HepG2 (cell line): ENCODE results near the gene MAPK9. TPM values are rescaled to one million over a fixed set of nuclear protein-coding genes. Genes with fewer than 3 reads are reported as not detected.

Experiments used
- ATAC-seq: fragments of 200-7000 bp; cut with Tn5 transposase; 3 replicates; pipeline ENCODE4 v1.9.1; 2020; ENCODE audit warnings: mild to moderate bottlenecking, moderate library complexity
- BruUV-seq: library from RNA; stranded (reverse); fragments of 400-500 nt; replicated peaks from 2 replicates; lab custom pipeline; 2021; lab: Mats Ljungman, UMichigan
- CTCF ChIA-PET: fragments of 300-600 bp; formaldehyde crosslinking; extraction: SDS; loops from one replicate; lab custom pipeline; 2021; ENCODE audit warnings: low total read pairs, inconsistent platforms, low intra/inter-chr PET ratio; lab: Yijun Ruan, JAX
- POLR2A ChIA-PET: fragments of 350-600 bp; sonication (Branson Sonifier 250); formaldehyde crosslinking; loops from one replicate; lab custom pipeline; 2020; ENCODE audit warnings: antibody characterized with exemption, inconsistent platforms; lab: Yijun Ruan, JAX
- DNase-seq: peaks from one replicate; pipeline ENCODE4 v3.0.0-alpha.2; 2015; ENCODE audit warnings: low spot score
- FAIRE-seq: peaks from 3 replicates; lab custom pipeline; 2011; peaks lifted over from hg19 to GRCh38; lab: Jason Lieb, UNC
- H2AFZ ChIP-seq: one replicate; pipeline ENCODE4 v1.6.1; 2011; ENCODE audit warnings: low read length, inconsistent platforms
- H3K27ac ChIP-seq: fragments of 300-600 bp; 3 replicates; pipeline ENCODE4 v1.8.0; 2011; ENCODE audit warnings: mixed run types, mild to moderate bottlenecking, mixed read lengths, low read length, inconsistent platforms; ENCODE audit not compliant: insufficient read depth; ENCODE audit errors: extremely low read length
- H3K27me3 ChIP-seq, 2 experiments: fragments of 200-600 bp in 1 of 2; 2 replicates in 1 of 2; 3 replicates in 1 of 2; pipeline versions ENCODE4 v1.6.0 to v1.8.0; 2011; ENCODE audit warnings: low read length in 2 of 2, mild to moderate bottlenecking in 2 of 2, moderate library complexity in 2 of 2, inconsistent platforms in 1 of 2; ENCODE audit not compliant: insufficient read depth in 2 of 2, control insufficient read depth in 1 of 2
- H3K36me3 ChIP-seq, 2 experiments: fragments of 200-600 bp in 1 of 2; replicated peaks in 1 of 2; 2 replicates in 1 of 2; 3 replicates in 1 of 2; pipeline versions ENCODE4 v1.5.1 to v1.8.0; 2011; ENCODE audit warnings: low read length in 2 of 2, inconsistent platforms in 1 of 2; ENCODE audit not compliant: insufficient read depth in 2 of 2, control insufficient read depth in 1 of 2
- H3K4me1 ChIP-seq: 2 replicates; pipeline ENCODE4 v1.5.1; 2012; ENCODE audit warnings: low read length, inconsistent platforms; ENCODE audit not compliant: insufficient read depth
- H3K4me2 ChIP-seq: 2 replicates; pipeline ENCODE4 v1.6.0; 2011; ENCODE audit warnings: low read depth, low read length, inconsistent platforms
- H3K4me3 ChIP-seq, 3 experiments: fragments of 200-600 bp in 1 of 3; sonication (generic), shearing (Covaris generic) in 1 of 3; replicated peaks in 1 of 3; 2 replicates each; pipeline ENCODE4 v1.5.1; 2011 to 2016; ENCODE audit warnings: low read length in 3 of 3, inconsistent platforms in 2 of 3, low read depth in 2 of 3, mild to moderate bottlenecking in 2 of 3, control low read depth in 1 of 3, mixed read lengths in 1 of 3; ENCODE audit not compliant: insufficient read depth in 1 of 3
- H3K79me2 ChIP-seq: one replicate; pipeline ENCODE4 v1.6.1; 2011; ENCODE audit warnings: low read length, inconsistent platforms; ENCODE audit not compliant: insufficient read depth
- H3K9ac ChIP-seq: 2 replicates; pipeline ENCODE4 v1.6.0; 2011; ENCODE audit warnings: mild to moderate bottlenecking, low read depth, low read length, inconsistent platforms; ENCODE audit not compliant: insufficient read depth
- H3K9me3 ChIP-seq: 2 replicates; pipeline ENCODE4 v1.5.1; 2012; ENCODE audit warnings: mild to moderate bottlenecking, low read length
- H4K20me1 ChIP-seq: 2 replicates; pipeline ENCODE4 v1.6.0; 2011; ENCODE audit warnings: inconsistent platforms, mild to moderate bottlenecking, low read length, moderate library complexity; ENCODE audit not compliant: insufficient read depth
- FOSL1 ChIP-seq: sonication (generic); formaldehyde crosslinking; IDR thresholded peaks from 2 replicates; pipeline ENCODE4 v1.9.0; 2021; ENCODE audit warnings: missing genetic modification reagents, borderline replicate concordance
- GABPB1 ChIP-seq: IDR thresholded peaks from 2 replicates; pipeline ENCODE4 v1.6.1; 2016; ENCODE audit warnings: mild to moderate bottlenecking, missing genetic modification reagents, moderate library complexity, missing compliant biosample characterization
- HINFP ChIP-seq: sonication (generic); formaldehyde crosslinking; IDR thresholded peaks from 2 replicates; pipeline ENCODE4 v1.4.0; 2020; ENCODE audit warnings: low read depth, mild to moderate bottlenecking, missing genetic modification reagents
- HMGXB4 ChIP-seq, 2 experiments: sonication (generic) in 1 of 2; formaldehyde crosslinking in 1 of 2; IDR thresholded peaks; 2 replicates each; pipeline versions ENCODE4 v1.4.0 to v1.6.1; 2018 to 2020; ENCODE audit warnings: missing genetic modification reagents in 2 of 2, borderline replicate concordance in 1 of 2, low read depth in 1 of 2, mild to moderate bottlenecking in 1 of 2, missing biosample characterization in 1 of 2
- NFYC ChIP-seq: IDR thresholded peaks from 2 replicates; pipeline ENCODE4 v1.6.1; 2016; ENCODE audit warnings: missing genetic modification reagents, missing compliant biosample characterization
- PHF21A ChIP-seq: sonication (generic); formaldehyde crosslinking; IDR thresholded peaks from 2 replicates; pipeline ENCODE4 v1.5.0; 2020; ENCODE audit warnings: mild to moderate bottlenecking, missing genetic modification reagents
- ZBTB38 ChIP-seq: sonication (generic); formaldehyde crosslinking; IDR thresholded peaks from 2 replicates; pipeline ENCODE4 v1.5.1; 2020; ENCODE audit warnings: mild to moderate bottlenecking, missing genetic modification reagents
- ZC3H13 ChIP-seq: sonication (generic); formaldehyde crosslinking; IDR thresholded peaks from 2 replicates; pipeline ENCODE4 v1.8.1; 2023; ENCODE audit warnings: mild to moderate bottlenecking, missing genetic modification reagents, moderate library complexity
- ZKSCAN5 ChIP-seq: sonication (generic); formaldehyde crosslinking; IDR thresholded peaks from 2 replicates; pipeline ENCODE4 v1.5.1; 2020; ENCODE audit warnings: mild to moderate bottlenecking, missing genetic modification reagents
- ZMYM4 ChIP-seq: sonication (generic); formaldehyde crosslinking; IDR thresholded peaks from 2 replicates; pipeline ENCODE4 v1.8.1; 2023; ENCODE audit warnings: mild to moderate bottlenecking, missing genetic modification reagents
- ZNF317 ChIP-seq: sonication (generic); formaldehyde crosslinking; IDR thresholded peaks from 2 replicates; pipeline ENCODE4 v1.5.0; 2020; ENCODE audit warnings: mild to moderate bottlenecking, missing genetic modification reagents
- ZNF460 ChIP-seq: sonication (generic); formaldehyde crosslinking; IDR thresholded peaks from 2 replicates; pipeline ENCODE4 v1.5.1; 2020; ENCODE audit warnings: missing genetic modification reagents, mild to moderate bottlenecking, borderline replicate concordance
- ZNF704 ChIP-seq: sonication (generic); formaldehyde crosslinking; IDR thresholded peaks from 2 replicates; pipeline ENCODE4 v1.8.1; 2023; ENCODE audit warnings: mild to moderate bottlenecking, inconsistent platforms, moderate library complexity, missing genetic modification reagents, borderline replicate concordance
- ZNF780A ChIP-seq: sonication (generic); formaldehyde crosslinking; IDR thresholded peaks from 2 replicates; pipeline ENCODE4 v1.8.0; 2022; ENCODE audit warnings: mild to moderate bottlenecking, missing genetic modification reagents, moderate library complexity
- WGBS: methylation state at CpG from one replicate; pipeline ENCODE4 v1.1.6; 2017; ENCODE audit warnings: low lambda C conversion rate; 5-methylcytosine and 5-hydroxymethylcytosine counted together
- in situ Hi-C: cut with HindIII; loops from 2 replicates; pipeline ENCODE4 v1.10.0; 2017; ENCODE audit warnings: low pct_unique_long_range_greater_than_20kb; ENCODE audit not compliant: extremely low pct_ligation_motif_present
- intact Hi-C: fragments of 100-400 bp; cut with micrococcal nuclease; formaldehyde crosslinking; loops from one replicate; pipeline ENCODE4 v1.10.0; 2022; ENCODE audit not compliant: unreplicated experiment
- polyA plus RNA-seq, 8 experiments: library from polyadenylated mRNA; depleted of rRNA in 3 of 8; stranded (reverse) in 7 of 8; unstranded in 1 of 8; fragments of >200 nt; fragmentation: Illumina TruSeq in 4 of 8; extraction: Trizol in 4 of 8; gene quantifications; 2 replicates each; pipeline versions ENCODE4 v1.2.1 to v1.2.3, GENCODE V29; 2011 to 2016; ENCODE audit warnings: low read depth in 4 of 8, missing spikeins in 1 of 8, mixed read lengths in 1 of 8; ENCODE audit not compliant: insufficient read depth in 1 of 8
- total RNA-seq, 5 experiments: library from RNA; depleted of rRNA; stranded (reverse); fragments of >200 nt; fragmentation: Illumina TruSeq; extraction: Trizol; gene quantifications; 2 replicates each; pipeline ENCODE4 v1.2.3, GENCODE V29; 2016; ENCODE audit warnings: low read depth in 1 of 5

MAPK9 gene
- total and polyA plus RNA-seq, 2 of the 13 experiments (the other 11 are each of a cell fraction or from before 2014, with no cell fraction given) = 30.1 to 56.1 TPM

GRCh38 chr5:180289966-180290365, 1.9 kb downstream of the MAPK9 start:
- no peaks in the 10 kb centered on the region for H3K9me3 ChIP-seq
- ChIA-PET POLR2A (no interaction called here), CTCF (no interaction called here)
- 98% methylated on average over 5 of the region's 5 CpGs for WGBS
- ATAC-seq (no peak), DNase-seq (no peak), FAIRE-seq (no peak)
- peaks cover 30% of the 10 kb centered on the region for H3K79me2 ChIP-seq
- no peak overlapping the region for H3K4me3 ChIP-seq
- H3K9ac ChIP-seq = no peak overlapping the region
- H3K27me3 ChIP-seq = no peaks in the 10 kb centered on the region
- H3K27ac ChIP-seq = no peak overlapping the region
- in situ Hi-C loops = loop anchor here (5.0 to 10.0 kb wide), 2 partner anchors 37 to 185 kb away; no protein-coding TSS in a partner anchor
- TF ChIP-seq PHF21A (CRISPR knock-in tag) = no peak
- 0 out of 2 replicates have a peak, but pooled peaks have one; percentile 19 for TF ChIP-seq ZNF460 (CRISPR knock-in tag)
- H3K4me1 ChIP-seq = peaks cover 54% of the 10 kb centered on the region
- H2AFZ ChIP-seq = no peak overlapping the region
- H3K36me3 ChIP-seq = peaks cover 0 to 7% of the 10 kb centered on the region in 2 experiments; a peak in 1 of 5 replicates
- intact Hi-C loops = loop anchor here (10.0 kb wide), 2 partner anchors 85 to 185 kb away; partner anchors contain the start of gene RASGEF1C
- H4K20me1 ChIP-seq = peaks cover 11% of the 10 kb centered on the region
- BruUV-seq = no TSS peak
- H3K4me2 ChIP-seq = peak overlapping the region; percentile 93

- Histone ChIP-seq H3K4me1 (peaks cover 54% of the 10 kb centered on the region), H3K4me2 (no peak overlapping the region; the same call in 1 of the 2 replicates), H3K9me3 (no peaks in the 10 kb centered on the region), H3K9ac (0 out of 2 replicates have a peak overlapping the region, but pooled peaks have one; percentile 21), H4K20me1 (peaks cover 11% of the 10 kb centered on the region), H3K79me2 (peaks cover 34% of the 10 kb centered on the region), H3K36me3 (peaks cover 0 to 7% of the 10 kb centered on the region in 2 experiments; a peak in 1 of 5 replicates), H2AFZ (no peak overlapping the region), H3K27ac (no peak overlapping the region), H3K27me3 (no peaks in the 10 kb centered on the region), H3K4me3 (no peak overlapping the region)
- ChIA-PET CTCF (no interaction called here), POLR2A (no interaction called here)
- no TSS peak for BruUV-seq
- ATAC-seq (no peak), FAIRE-seq (no peak), DNase-seq (no peak)
- intact Hi-C loops = no loop called here
- WGBS = 73% methylated on average over 3 of the region's 3 CpGs
- in situ Hi-C loops = no loop called here
- TF ChIP-seq ZKSCAN5 (CRISPR knock-in tag) (no peak), FOSL1 (CRISPR knock-in tag) (no peak), HMGXB4 (CRISPR knock-in tag; IDR thresholded peaks at IDR 0.05; ENCODE audit: borderline replicate concordance in 1 of 2, low read depth in 1 of 2) (no peak), ZMYM4 (CRISPR knock-in tag) (no peak), ZNF780A (CRISPR knock-in tag) (no peak), ZNF317 (CRISPR knock-in tag) (no peak), ZNF704 (CRISPR knock-in tag) (no peak), ZC3H13 (CRISPR knock-in tag) (no peak), GABPB1 (no peak), NFYC (CRISPR knock-in tag) (no peak), ZBTB38 (CRISPR knock-in tag) (no peak), HINFP (no peak)
Measured at GRCh38 chr5:180289433-180289832, 2.5 kb downstream of the MAPK9 start.
